GM12891 (cell line): Measurements from ENCODE around the gene FAM110C.

ENCODE experiments used
- PAX5 ChIP-seq: IDR thresholded peaks from 2 replicates; pipeline ENCODE4 v1.6.1; 2011; ENCODE audit warnings: low read length, moderate library complexity, mild to moderate bottlenecking; ENCODE audit not compliant: insufficient read depth, severe bottlenecking
- POLR2A ChIP-seq: IDR thresholded peaks from 2 replicates; pipeline ENCODE4 v1.6.1; 2011; ENCODE audit warnings: low read depth, low read length, control low read depth
- POLR2AphosphoS5 ChIP-seq: IDR thresholded peaks from 2 replicates; pipeline ENCODE4 v1.6.1; 2011; ENCODE audit warnings: low read depth, low read length, control low read depth
- POU2F2 ChIP-seq: IDR thresholded peaks from 2 replicates; pipeline ENCODE4 v1.6.1; 2011; ENCODE audit warnings: low read depth, mild to moderate bottlenecking, control low read depth, low read length, moderate library complexity
- SPI1 ChIP-seq: IDR thresholded peaks from 2 replicates; pipeline ENCODE4 v1.6.1; 2011; ENCODE audit warnings: low read depth, low read length, control low read depth
- TAF1 ChIP-seq: IDR thresholded peaks from 2 replicates; pipeline ENCODE4 v1.6.1; 2011; ENCODE audit warnings: low read depth, low read length, control low read depth

- no peak for TF ChIP-seq POLR2A
- no peak for TF ChIP-seq POLR2AphosphoS5
- TF ChIP-seq TAF1 = no peak
- TF ChIP-seq SPI1 = no peak
- TF ChIP-seq PAX5 = no peak
- TF ChIP-seq POU2F2 = no peak
These were observed 34.8 kb upstream of the FAM110C start for GRCh38 chr2:80971-81736.
